ENCODE measurements around the gene SHISA4. TPM values are rescaled to one million over a fixed set of nuclear protein-coding genes. Genes with fewer than 3 reads are reported as not detected.
"Not testable (repeated sequence)": the region's sequence is repeated elsewhere in the genome, so short reads cannot be mapped to it uniquely, and the experiment has no call there.

The SHISA4 gene, protein sequence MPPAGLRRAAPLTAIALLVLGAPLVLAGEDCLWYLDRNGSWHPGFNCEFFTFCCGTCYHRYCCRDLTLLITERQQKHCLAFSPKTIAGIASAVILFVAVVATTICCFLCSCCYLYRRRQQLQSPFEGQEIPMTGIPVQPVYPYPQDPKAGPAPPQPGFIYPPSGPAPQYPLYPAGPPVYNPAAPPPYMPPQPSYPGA
- 0.40 TPM for polyA plus RNA-seq (2013)

DNA sequence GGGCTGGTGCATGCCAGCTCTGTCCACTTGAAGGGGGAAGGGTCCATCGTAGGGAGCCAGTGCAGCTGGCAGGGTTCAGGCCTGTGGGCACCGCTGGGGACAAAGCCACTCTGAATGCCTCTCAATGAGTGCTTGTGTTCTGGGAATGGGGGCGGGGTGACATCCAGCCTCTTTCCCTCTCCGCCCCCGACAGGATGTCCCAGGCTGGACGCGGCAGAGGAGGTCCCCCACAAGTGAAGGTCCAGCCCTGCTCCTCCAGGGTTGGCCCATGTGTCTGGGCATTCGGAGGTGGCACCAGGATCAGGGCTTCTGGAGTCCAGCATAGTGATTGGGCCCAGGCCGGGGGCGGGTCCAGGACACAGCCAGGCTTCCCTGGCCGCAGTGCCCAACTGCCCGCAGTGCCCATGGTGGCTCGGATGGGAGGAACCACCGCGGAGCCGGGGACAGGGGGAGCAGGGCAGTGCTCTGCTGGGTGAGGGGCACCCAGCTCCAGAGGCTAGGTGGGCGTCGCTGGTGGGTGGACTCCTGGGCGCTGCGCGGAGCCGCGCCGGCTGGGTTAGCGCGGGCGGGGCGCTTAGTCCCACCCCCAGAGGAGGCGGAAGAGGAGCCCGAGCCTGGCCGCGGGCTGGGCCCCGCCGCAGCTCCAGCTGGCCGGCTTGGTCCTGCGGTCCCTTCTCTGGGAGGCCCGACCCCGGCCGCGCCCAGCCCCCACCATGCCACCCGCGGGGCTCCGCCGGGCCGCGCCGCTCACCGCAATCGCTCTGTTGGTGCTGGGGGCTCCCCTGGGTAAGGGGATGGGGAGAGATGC, at the start of gene SHISA4:
SHISA4 (plus strand) TSS at position 617 of the 808 bp plus-strand sequence; CDS start at position 714, 97 bp downstream.
- 14% methylated on average over 26 of the region's 49 CpGs for WGBS (ENCODE audit: insufficient coverage)
- Histone ChIP-seq H3K36me3 (ENCODE audit: control insufficient read depth in 4 of 4, insufficient read depth in 4 of 4, low read length in 3 of 4) (no peaks in the 10 kb centered on the region), H3K4me1 (ENCODE audit: control extremely low read depth in 1 of 4, control insufficient read depth in 4 of 4, insufficient read depth in 4 of 4, low read length in 3 of 4) (peaks cover 7 to 27% (median 25%) of the 10 kb centered on the region in 4 experiments), H3K27ac (ENCODE audit: insufficient read depth in 1 of 2, low read depth in 1 of 2, low read length in 2 of 2, poor library complexity in 1 of 2, severe bottlenecking in 2 of 2) (no peak within 1 kb of the TSS), H3K9me3 (ENCODE audit: control extremely low read depth in 1 of 5, control insufficient read depth in 4 of 5, insufficient read depth in 2 of 5, low read depth in 1 of 5, low read length in 4 of 5) (no peaks in the 10 kb centered on the region), H3K27me3 (replicated peaks in 2 of 5; ENCODE audit: control insufficient read depth in 4 of 5, insufficient read depth in 5 of 5, low read length in 4 of 5) (peaks cover 9 to 49% (median 31%) of the 10 kb centered on the region in 5 experiments), H3K4me3 (ENCODE audit: control insufficient read depth in 1 of 7, extremely low read depth in 1 of 7, insufficient read depth in 4 of 7, low read depth in 2 of 7, low read length in 6 of 7) (peak within 1 kb of the TSS; percentile 16 to 73 (median 59))
- DNase-seq, result peak in 2 of 3 donors; percentile 37 to 49
- CTCF ChIA-PET, result interaction anchor here (2.7 to 13.8 kb wide), 3 partner anchors 8 to 84 kb away, joined by 24 to 156 read pairs (median 142); no protein-coding TSS in a partner anchor
- POLR2A ChIA-PET, result no interaction called here

DNA sequence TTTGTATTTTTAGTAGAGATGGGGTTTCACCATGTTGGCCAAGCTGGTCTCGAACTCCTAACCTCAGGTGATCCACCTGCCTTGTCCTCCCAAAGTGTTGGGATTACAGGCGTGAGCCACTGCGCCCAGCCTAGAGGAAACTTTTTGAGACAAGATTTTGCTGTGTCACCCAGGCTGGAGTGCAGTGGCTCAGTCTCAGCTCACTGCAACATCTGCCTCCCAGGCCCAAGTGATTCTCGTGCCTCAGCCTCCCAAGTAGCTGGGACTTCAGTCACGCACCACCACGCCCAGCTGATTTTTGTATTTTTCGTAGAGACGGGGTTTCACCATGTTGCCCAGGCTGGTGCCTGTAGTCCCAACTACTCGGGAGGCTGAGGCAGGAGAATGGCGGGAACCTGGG, 49.6 kb upstream of the SHISA4 start:
- DNase-seq; POLR2A ChIA-PET; H3K4me3 ChIP-seq (ENCODE audit: control insufficient read depth in 1 of 7, extremely low read depth in 1 of 7, insufficient read depth in 4 of 7, low read depth in 2 of 7, low read length in 6 of 7); H3K27me3 ChIP-seq (replicated peaks in 2 of 5; ENCODE audit: control insufficient read depth in 4 of 5, insufficient read depth in 5 of 5, low read length in 4 of 5); H3K9me3 ChIP-seq (ENCODE audit: control extremely low read depth in 1 of 5, control insufficient read depth in 4 of 5, insufficient read depth in 2 of 5, low read depth in 1 of 5, low read length in 4 of 5); H3K27ac ChIP-seq (ENCODE audit: insufficient read depth in 1 of 2, low read depth in 1 of 2, low read length in 2 of 2, poor library complexity in 1 of 2, severe bottlenecking in 2 of 2): not testable (repeated sequence)
- peaks cover 2 to 17% (median 6%) of the 10 kb centered on the region in 4 experiments for H3K36me3 ChIP-seq (ENCODE audit: control insufficient read depth in 4 of 4, insufficient read depth in 4 of 4, low read length in 3 of 4)
- 90% methylated on average over 8 of the region's 10 CpGs for WGBS (ENCODE audit: insufficient coverage)
- CTCF ChIA-PET, result interaction anchor here (4.9 kb wide), 1 partner anchor 10 kb away, joined by 25 read pairs; no protein-coding TSS in a partner anchor
- peaks cover 3 to 16% (median 8%) of the 10 kb centered on the region in 4 experiments for H3K4me1 ChIP-seq (ENCODE audit: control extremely low read depth in 1 of 4, control insufficient read depth in 4 of 4, insufficient read depth in 4 of 4, low read length in 3 of 4)

DNA sequence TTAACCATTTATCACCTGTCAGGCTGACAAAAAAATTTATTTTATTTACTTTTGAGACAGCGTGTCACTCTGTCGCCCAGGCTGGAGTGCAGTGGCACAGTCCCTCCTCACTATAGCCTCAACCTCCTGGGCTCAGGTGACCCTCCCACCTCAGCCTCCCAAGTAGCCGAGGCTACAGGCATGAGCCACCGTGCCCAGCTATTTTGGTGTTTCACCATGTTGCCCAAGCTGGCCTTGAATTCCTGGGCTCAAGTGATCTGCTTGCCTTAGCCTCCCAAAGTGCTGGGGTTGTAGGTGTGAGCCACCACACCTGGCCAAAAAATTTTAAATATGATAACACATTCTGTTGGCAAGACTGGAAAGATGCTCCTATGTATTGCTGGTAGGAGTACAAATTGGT, 48.6 kb upstream of the SHISA4 start:
- Histone ChIP-seq H3K4me3 (ENCODE audit: control insufficient read depth in 1 of 7, extremely low read depth in 1 of 7, insufficient read depth in 4 of 7, low read depth in 2 of 7, low read length in 6 of 7) (no peak overlapping the region), H3K27ac (ENCODE audit: insufficient read depth in 1 of 2, low read depth in 1 of 2, low read length in 2 of 2, poor library complexity in 1 of 2, severe bottlenecking in 2 of 2) (no peak overlapping the region), H3K36me3 (ENCODE audit: control insufficient read depth in 4 of 4, insufficient read depth in 4 of 4, low read length in 3 of 4) (peaks cover 2 to 13% (median 3%) of the 10 kb centered on the region in 4 experiments), H3K27me3 (replicated peaks in 2 of 5; ENCODE audit: control insufficient read depth in 4 of 5, insufficient read depth in 5 of 5, low read length in 4 of 5) (no peaks in the 10 kb centered on the region), H3K4me1 (ENCODE audit: control extremely low read depth in 1 of 4, control insufficient read depth in 4 of 4, insufficient read depth in 4 of 4, low read length in 3 of 4) (peaks cover 3 to 16% (median 8%) of the 10 kb centered on the region in 4 experiments), H3K9me3 (ENCODE audit: control extremely low read depth in 1 of 5, control insufficient read depth in 4 of 5, insufficient read depth in 2 of 5, low read depth in 1 of 5, low read length in 4 of 5) (no peaks in the 10 kb centered on the region)
- no peak for DNase-seq
- 100% methylated on average over 4 of the region's 4 CpGs for WGBS (ENCODE audit: insufficient coverage)
- POLR2A ChIA-PET, result no interaction called here
- CTCF ChIA-PET, result interaction anchor here (1.0 to 2.0 kb wide), 2 partner anchors 8 to 10 kb away, joined by 3 to 9 read pairs; no protein-coding TSS in a partner anchor

DNA sequence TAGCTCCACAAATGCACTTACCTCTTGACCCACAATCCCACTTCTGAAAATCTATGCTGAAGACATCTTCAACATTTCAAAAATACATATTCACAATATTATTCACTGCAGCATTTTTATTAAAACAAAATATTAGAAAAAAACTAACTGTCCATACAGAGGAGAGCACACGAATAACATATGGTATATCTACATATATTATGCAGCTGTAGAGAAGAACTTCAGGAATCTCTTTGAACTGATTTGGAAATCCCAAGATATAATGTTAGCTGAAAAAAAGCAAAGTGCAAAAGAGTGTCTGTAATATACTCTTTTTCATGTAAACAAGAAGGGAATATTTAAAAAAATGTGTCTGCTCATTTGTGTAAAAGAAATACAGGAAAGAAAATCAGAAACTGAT, 48.2 kb upstream of the SHISA4 start:
- Histone ChIP-seq H3K9me3 (ENCODE audit: control extremely low read depth in 1 of 5, control insufficient read depth in 4 of 5, insufficient read depth in 2 of 5, low read depth in 1 of 5, low read length in 4 of 5) (no peaks in the 10 kb centered on the region), H3K27ac (ENCODE audit: insufficient read depth in 1 of 2, low read depth in 1 of 2, low read length in 2 of 2, poor library complexity in 1 of 2, severe bottlenecking in 2 of 2) (no peak overlapping the region), H3K27me3 (replicated peaks in 2 of 5; ENCODE audit: control insufficient read depth in 4 of 5, insufficient read depth in 5 of 5, low read length in 4 of 5) (no peaks in the 10 kb centered on the region), H3K36me3 (ENCODE audit: control insufficient read depth in 4 of 4, insufficient read depth in 4 of 4, low read length in 3 of 4) (peaks cover 2 to 8% (median 3%) of the 10 kb centered on the region in 4 experiments), H3K4me3 (ENCODE audit: control insufficient read depth in 1 of 7, extremely low read depth in 1 of 7, insufficient read depth in 4 of 7, low read depth in 2 of 7, low read length in 6 of 7) (no peak overlapping the region), H3K4me1 (ENCODE audit: control extremely low read depth in 1 of 4, control insufficient read depth in 4 of 4, insufficient read depth in 4 of 4, low read length in 3 of 4) (peaks cover 3 to 16% (median 8%) of the 10 kb centered on the region in 4 experiments)
- CTCF ChIA-PET, result interaction anchor here (1.0 to 2.0 kb wide), 2 partner anchors 8 to 10 kb away, joined by 3 to 9 read pairs; no protein-coding TSS in a partner anchor
- POLR2A ChIA-PET, result no interaction called here
- no CpG with 5 or more reads among the region's 1 CpG for WGBS (ENCODE audit: insufficient coverage)
- no peak for DNase-seq

DNA sequence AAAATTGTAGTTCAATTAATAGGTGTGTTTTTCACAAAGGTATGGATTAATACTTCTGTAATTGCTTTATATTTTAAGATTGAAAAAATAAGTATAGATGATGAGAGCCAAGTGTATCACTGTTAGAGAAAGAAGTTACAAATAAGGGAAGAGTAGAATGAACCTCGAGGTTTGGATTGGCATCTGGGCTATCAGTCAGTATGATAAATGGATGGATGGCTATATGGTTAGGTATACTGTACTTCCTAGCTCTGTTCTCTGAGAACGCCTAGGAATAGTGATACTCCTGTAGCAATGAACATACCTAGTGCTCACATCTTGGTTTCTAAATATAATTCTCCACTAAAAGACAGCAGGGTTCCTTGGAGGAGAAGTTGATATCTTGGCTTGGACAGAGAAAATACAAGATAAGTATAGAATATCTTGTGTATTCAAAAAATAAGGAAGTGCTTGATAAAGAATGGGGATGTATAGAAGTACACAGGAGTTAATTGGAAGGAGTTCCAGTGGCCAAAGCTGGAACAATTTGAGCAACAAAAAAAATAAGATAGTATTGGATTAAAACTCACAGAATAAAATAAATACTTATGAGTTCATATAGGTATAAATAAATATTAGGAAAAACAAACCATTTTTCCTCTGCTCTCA, 47.3 kb upstream of the SHISA4 start:
- H3K27ac ChIP-seq (ENCODE audit: insufficient read depth in 1 of 2, low read depth in 1 of 2, low read length in 2 of 2, poor library complexity in 1 of 2, severe bottlenecking in 2 of 2), result no peak overlapping the region
- CTCF ChIA-PET, result interaction anchor here (1.2 to 2.5 kb wide), 5 partner anchors 9 to 55 kb away, joined by 3 to 15 read pairs (median 9); no protein-coding TSS in a partner anchor
- DNase-seq, result peak in 1 of 3 donors; percentile 9
- POLR2A ChIA-PET, result interaction anchor here (0.5 kb wide), 1 partner anchor 109 kb away, joined by 4 read pairs; no protein-coding TSS in a partner anchor
- no CpG with 5 or more reads among the region's 2 CpGs for WGBS (ENCODE audit: insufficient coverage)
- H3K36me3 ChIP-seq (ENCODE audit: control insufficient read depth in 4 of 4, insufficient read depth in 4 of 4, low read length in 3 of 4), result peaks cover under 1 to 6% (median 2%) of the 10 kb centered on the region in 4 experiments
- H3K4me3 ChIP-seq (ENCODE audit: control insufficient read depth in 1 of 7, extremely low read depth in 1 of 7, insufficient read depth in 4 of 7, low read depth in 2 of 7, low read length in 6 of 7), result no peak overlapping the region
- peaks cover 3 to 16% (median 8%) of the 10 kb centered on the region in 4 experiments for H3K4me1 ChIP-seq (ENCODE audit: control extremely low read depth in 1 of 4, control insufficient read depth in 4 of 4, insufficient read depth in 4 of 4, low read length in 3 of 4)
- no peaks in the 10 kb centered on the region for H3K27me3 ChIP-seq (replicated peaks in 2 of 5; ENCODE audit: control insufficient read depth in 4 of 5, insufficient read depth in 5 of 5, low read length in 4 of 5)
- H3K9me3 ChIP-seq (ENCODE audit: control extremely low read depth in 1 of 5, control insufficient read depth in 4 of 5, insufficient read depth in 2 of 5, low read depth in 1 of 5, low read length in 4 of 5), result no peaks in the 10 kb centered on the region

DNA sequence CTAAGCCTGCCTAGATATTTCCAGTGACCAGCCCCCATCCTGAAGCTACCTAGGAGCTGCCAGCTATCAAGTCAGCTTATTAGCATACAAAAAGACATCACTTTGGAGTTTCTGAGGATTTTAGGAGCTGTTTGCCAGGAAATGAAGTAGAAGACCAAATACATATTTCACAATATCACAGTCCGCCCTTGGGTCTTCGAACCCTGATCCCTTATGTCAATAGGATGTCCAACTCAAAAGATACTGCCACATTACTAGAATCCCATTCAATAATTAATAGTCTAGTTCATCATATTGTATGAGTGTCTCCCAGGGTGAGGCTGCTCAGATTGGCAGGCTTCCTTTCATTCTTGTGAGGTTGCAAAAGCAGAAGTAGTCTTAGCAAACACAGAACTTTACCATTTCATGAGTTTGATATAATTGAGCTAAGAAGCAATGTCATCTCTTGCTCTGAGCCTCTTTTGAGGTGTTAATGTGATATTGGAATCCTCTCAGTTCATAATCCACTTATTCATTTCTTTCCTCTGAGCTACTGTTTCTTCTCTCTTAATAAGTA, 46.1 kb upstream of the SHISA4 start:
- Histone ChIP-seq H3K4me3 (ENCODE audit: control insufficient read depth in 1 of 7, extremely low read depth in 1 of 7, insufficient read depth in 4 of 7, low read depth in 2 of 7, low read length in 6 of 7) (no peak overlapping the region), H3K4me1 (ENCODE audit: control extremely low read depth in 1 of 4, control insufficient read depth in 4 of 4, insufficient read depth in 4 of 4, low read length in 3 of 4) (peaks cover 3 to 16% (median 8%) of the 10 kb centered on the region in 4 experiments), H3K9me3 (ENCODE audit: control extremely low read depth in 1 of 5, control insufficient read depth in 4 of 5, insufficient read depth in 2 of 5, low read depth in 1 of 5, low read length in 4 of 5) (no peaks in the 10 kb centered on the region), H3K27ac (ENCODE audit: insufficient read depth in 1 of 2, low read depth in 1 of 2, low read length in 2 of 2, poor library complexity in 1 of 2, severe bottlenecking in 2 of 2) (no peak overlapping the region), H3K36me3 (ENCODE audit: control insufficient read depth in 4 of 4, insufficient read depth in 4 of 4, low read length in 3 of 4) (peaks cover 0 to 15% (median 2%) of the 10 kb centered on the region in 4 experiments), H3K27me3 (replicated peaks in 2 of 5; ENCODE audit: control insufficient read depth in 4 of 5, insufficient read depth in 5 of 5, low read length in 4 of 5) (no peaks in the 10 kb centered on the region)
- WGBS (ENCODE audit: insufficient coverage), result no CpG with 5 or more reads among the region's 2 CpGs
- ChIA-PET POLR2A (no interaction called here), CTCF (interaction anchor here (0.7 to 2.5 kb wide), 6 partner anchors 9 to 129 kb away, joined by 3 to 15 read pairs (median 4); no protein-coding TSS in a partner anchor)
- DNase-seq, result peak; percentile 17 to 75 (median 70)
